ENCODE data around the gene ZBTB44. TPM values are rescaled to one million over a fixed set of nuclear protein-coding genes. Genes with fewer than 3 reads are reported as not detected.
"Not testable (repeated sequence)": the region's sequence is repeated elsewhere in the genome, so short reads cannot be mapped to it uniquely, and the experiment has no call there.

Gene ZBTB44
- total and polyA plus RNA-seq, 7 donors = 9.2 to 162 (median 73.0) TPM

DNA sequence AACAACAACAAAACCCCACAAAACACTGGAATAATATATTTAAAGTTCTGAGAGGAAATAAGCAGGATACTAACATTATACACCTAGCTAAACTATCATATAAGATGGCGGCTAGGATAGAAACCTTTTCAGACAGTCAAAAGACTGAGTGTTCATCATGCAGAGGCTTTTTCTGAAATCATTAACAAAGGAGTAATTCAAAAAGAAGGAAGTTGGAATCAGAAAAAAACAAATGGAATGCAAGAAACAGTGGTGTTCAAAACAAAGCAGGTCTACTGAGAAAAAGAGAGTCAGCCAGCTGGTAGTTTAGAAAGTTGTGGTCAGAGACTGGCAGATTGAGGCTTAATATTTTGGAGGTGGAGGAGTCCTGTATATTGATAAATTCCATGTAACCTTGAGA, 30.1 kb upstream of the ZBTB44 start:
- no peak for DNase-seq
- no peak overlapping the region for H3K4me3 ChIP-seq
- peaks cover 0 to 8% (median 2%) of the 10 kb centered on the region in 4 donors for H3K9me3 ChIP-seq
- no peak overlapping the region for H3K27ac ChIP-seq
- no peaks in the 10 kb centered on the region for H3K4me1 ChIP-seq
- no peaks in the 10 kb centered on the region for H3K36me3 ChIP-seq
- 96 to 98% methylated on average over 1 of the region's 1 CpG for WGBS, 2 donors
- no peaks in the 10 kb centered on the region for H3K27me3 ChIP-seq
- no peak for TF ChIP-seq EP300 (IDR thresholded peaks at IDR 0.05)
- no peak for TF ChIP-seq POLR2A (IDR thresholded peaks at IDR 0.05)
- TF ChIP-seq POLR2AphosphoS5 (IDR thresholded peaks at IDR 0.05) = no peak
- TF ChIP-seq, protein P1, sequence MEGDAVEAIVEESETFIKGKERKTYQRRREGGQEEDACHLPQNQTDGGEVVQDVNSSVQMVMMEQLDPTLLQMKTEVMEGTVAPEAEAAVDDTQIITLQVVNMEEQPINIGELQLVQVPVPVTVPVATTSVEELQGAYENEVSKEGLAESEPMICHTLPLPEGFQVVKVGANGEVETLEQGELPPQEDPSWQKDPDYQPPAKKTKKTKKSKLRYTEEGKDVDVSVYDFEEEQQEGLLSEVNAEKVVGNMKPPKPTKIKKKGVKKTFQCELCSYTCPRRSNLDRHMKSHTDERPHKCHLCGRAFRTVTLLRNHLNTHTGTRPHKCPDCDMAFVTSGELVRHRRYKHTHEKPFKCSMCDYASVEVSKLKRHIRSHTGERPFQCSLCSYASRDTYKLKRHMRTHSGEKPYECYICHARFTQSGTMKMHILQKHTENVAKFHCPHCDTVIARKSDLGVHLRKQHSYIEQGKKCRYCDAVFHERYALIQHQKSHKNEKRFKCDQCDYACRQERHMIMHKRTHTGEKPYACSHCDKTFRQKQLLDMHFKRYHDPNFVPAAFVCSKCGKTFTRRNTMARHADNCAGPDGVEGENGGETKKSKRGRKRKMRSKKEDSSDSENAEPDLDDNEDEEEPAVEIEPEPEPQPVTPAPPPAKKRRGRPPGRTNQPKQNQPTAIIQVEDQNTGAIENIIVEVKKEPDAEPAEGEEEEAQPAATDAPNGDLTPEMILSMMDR (IDR thresholded peaks at IDR 0.05) = no peak
- intact Hi-C loops (cut with DNase I) = no loop called here

DNA sequence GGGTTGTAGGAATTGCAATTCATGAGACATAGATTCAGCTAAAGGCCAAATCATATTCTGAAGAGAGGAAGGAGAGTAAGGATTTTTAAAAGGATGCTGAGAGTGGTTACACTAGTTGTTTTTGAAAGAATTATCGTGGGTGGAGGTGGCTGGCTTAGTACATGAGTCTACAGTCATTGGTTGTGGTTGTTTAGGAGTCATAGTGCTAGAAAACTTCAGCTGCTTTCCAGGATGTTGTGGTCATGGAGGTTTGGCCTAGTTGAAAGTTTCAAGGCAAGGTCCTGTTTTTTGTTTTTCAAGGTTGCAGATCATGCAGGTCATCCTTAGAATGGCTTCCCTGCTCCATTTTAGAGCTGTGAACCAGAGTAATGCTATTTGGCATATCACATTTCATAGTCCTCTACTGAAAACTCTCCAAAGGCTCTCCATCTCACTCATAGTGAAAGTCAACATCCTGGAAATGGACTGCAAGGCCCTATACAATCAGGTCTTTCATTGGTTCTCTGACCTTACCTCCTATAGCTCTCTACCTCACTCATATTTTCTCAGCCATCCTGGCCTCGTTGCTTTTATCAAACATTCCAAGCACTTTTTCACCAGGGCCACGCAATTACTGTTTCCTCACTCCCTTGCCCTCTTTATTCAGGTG, 26.1 kb upstream of the ZBTB44 start:
- Histone ChIP-seq H3K27ac (no peak overlapping the region), H3K27me3 (no peaks in the 10 kb centered on the region), H3K9me3 (peaks cover 0 to 8% (median 2%) of the 10 kb centered on the region in 4 donors), H3K36me3 (no peaks in the 10 kb centered on the region), H3K4me1 (no peaks in the 10 kb centered on the region), H3K4me3 (no peak overlapping the region)
- 78 to 84% methylated on average over 3 of the region's 3 CpGs for WGBS, 2 donors
- TF ChIP-seq, protein P1 (IDR thresholded peaks at IDR 0.05) = no peak
- TF ChIP-seq EP300 (IDR thresholded peaks at IDR 0.05) = no peak
- no peak for TF ChIP-seq POLR2A (IDR thresholded peaks at IDR 0.05)
- TF ChIP-seq POLR2AphosphoS5 (IDR thresholded peaks at IDR 0.05) = no peak
- no peak for DNase-seq
- intact Hi-C loops (cut with DNase I) = no loop called here

DNA sequence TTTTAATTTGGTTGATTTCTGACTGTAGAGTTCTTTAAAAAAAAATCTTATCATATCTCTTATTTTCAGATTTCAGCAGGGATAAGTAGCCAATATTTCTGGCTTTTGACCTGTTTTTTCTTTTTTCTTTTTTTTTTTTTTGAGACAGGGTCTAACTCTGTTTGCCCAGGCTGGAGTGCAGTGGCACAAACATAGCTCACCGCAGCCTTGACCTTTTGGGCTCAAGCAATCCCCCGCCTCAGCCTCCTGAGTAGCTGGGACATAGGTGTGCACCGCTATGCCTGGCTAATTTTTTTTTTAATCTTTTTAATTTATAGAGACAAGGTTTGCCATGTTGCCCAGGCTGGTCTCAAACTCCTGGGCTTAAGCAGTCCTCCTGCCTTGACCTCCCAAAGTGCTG, 23.9 kb upstream of the ZBTB44 start:
- H3K9me3 ChIP-seq = peaks cover 0 to 8% (median 2%) of the 10 kb centered on the region in 4 donors
- WGBS, 2 donors = 90 to 93% methylated on average over 3 of the region's 3 CpGs
- H3K27me3 ChIP-seq = no peaks in the 10 kb centered on the region
- DNase-seq = no peak
- no peaks in the 10 kb centered on the region for H3K4me1 ChIP-seq
- no peaks in the 10 kb centered on the region for H3K36me3 ChIP-seq
- intact Hi-C loops (cut with DNase I) = no loop called here
- H3K4me3 ChIP-seq = no peak overlapping the region
- no peak overlapping the region for H3K27ac ChIP-seq
- TF ChIP-seq, protein P1 (IDR thresholded peaks at IDR 0.05) = no peak
- TF ChIP-seq EP300 (IDR thresholded peaks at IDR 0.05) (no peak), POLR2A (IDR thresholded peaks at IDR 0.05) (no peak), POLR2AphosphoS5 (IDR thresholded peaks at IDR 0.05) (no peak)

DNA sequence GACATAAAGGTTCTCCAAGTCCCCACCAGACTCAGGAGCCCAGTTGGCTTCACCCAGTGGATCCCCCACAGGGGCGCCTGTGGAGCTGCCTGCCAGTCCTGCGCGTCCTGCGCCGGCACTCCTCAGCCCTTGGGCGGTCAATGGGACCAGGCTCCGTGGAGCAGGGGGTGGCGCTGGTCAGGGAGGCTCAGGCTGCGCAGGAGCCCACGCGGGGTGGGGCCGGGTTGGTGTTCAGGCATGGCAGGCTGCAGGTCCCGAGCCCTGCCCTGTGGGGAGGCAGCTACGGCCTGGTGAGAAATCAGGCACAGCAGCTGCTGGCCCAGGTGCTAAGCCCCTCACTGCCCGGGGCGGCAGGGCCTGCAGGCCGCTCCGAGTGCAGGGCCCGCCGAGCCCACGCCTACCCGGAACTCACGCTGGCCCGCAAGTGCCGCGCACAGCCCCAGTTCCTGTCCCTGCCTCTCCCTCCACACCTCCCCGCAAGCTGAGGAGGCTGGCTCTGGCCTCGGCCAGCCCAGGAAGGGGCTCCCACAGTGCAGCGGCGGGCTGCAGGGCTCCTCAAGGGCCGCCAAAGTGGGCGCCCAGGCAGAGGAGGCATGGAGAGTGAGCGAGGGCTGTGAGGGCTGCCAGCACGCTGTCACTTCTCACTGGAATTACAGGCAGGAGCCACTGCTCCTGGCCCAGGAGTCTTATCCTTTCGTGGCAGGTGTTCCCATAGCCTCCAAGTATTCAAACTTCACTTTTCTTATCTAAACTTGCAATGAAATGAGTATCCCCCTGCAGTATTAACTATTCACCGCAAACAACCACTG, 22.8 kb upstream of the ZBTB44 start:
- peaks cover 0 to 8% (median 2%) of the 10 kb centered on the region in 4 donors for H3K9me3 ChIP-seq
- no peak overlapping the region for H3K27ac ChIP-seq
- no peaks in the 10 kb centered on the region for H3K36me3 ChIP-seq
- no peaks in the 10 kb centered on the region for H3K4me1 ChIP-seq
- no peaks in the 10 kb centered on the region for H3K27me3 ChIP-seq
- no peak for TF ChIP-seq POLR2AphosphoS5 (IDR thresholded peaks at IDR 0.05)
- TF ChIP-seq EP300 (IDR thresholded peaks at IDR 0.05) = no peak
- TF ChIP-seq POLR2A (IDR thresholded peaks at IDR 0.05) = no peak
- TF ChIP-seq, protein P1 (IDR thresholded peaks at IDR 0.05) = no peak
- WGBS, 2 donors = 96 to 97% methylated on average over 36 of the region's 36 CpGs
- intact Hi-C loops (cut with DNase I) = no loop called here
- no peak for DNase-seq
- H3K4me3 ChIP-seq = no peak overlapping the region

DNA sequence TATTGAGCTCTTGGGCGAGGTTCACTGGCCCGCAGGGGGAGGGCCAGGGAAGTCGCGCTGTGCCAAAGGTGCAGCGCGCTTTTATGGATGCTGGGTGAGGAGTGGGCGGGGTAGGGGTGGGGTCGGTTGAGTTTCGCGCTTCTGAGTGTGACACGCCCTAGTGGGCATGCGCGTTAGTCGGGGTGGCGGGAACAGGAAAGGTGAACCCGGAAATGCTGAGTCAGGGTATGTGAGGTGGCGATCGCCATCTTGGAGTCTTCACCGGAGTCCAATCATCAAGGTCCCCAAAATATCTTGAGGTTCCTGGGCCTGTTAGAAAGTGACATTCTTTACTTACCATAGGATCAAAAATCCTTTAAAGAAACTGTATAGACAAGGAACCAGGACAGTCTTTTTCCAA, 16.7 kb upstream of the ZBTB44 start:
- H3K4me3 ChIP-seq; intact Hi-C loops (cut with DNase I); DNase-seq; H3K4me1 ChIP-seq; H3K36me3 ChIP-seq; H3K27ac ChIP-seq; H3K27me3 ChIP-seq; H3K9me3 ChIP-seq: not testable (repeated sequence)
- WGBS, 2 donors = 89 to 95% methylated on average over 19 of the region's 19 CpGs

Measured in sigmoid colon (tissue), 7 donors.